Left ventricle myocardium inferior (tissue), 1 donor: ENCODE results near the gene JDP2. TPM values are rescaled to one million over a fixed set of nuclear protein-coding genes. Genes with fewer than 3 reads are reported as not detected.

Experiments
- DNase-seq: peaks from one replicate; pipeline ENCODE4 v3.0.0-alpha.2; 2020
- H3K27ac ChIP-seq: fragments of 200-600 bp; replicated peaks from 2 replicates; pipeline ENCODE4 v1.8.0; 2021
- H3K27me3 ChIP-seq: fragments of 200-600 bp; 2 replicates; pipeline ENCODE4 v1.8.0; 2021; ENCODE audit warnings: low read depth
- H3K36me3 ChIP-seq: fragments of 200-600 bp; 2 replicates; pipeline ENCODE4 v1.8.0; 2021
- H3K4me1 ChIP-seq: fragments of 200-600 bp; 2 replicates; pipeline ENCODE4 v1.8.0; 2021
- H3K4me3 ChIP-seq: fragments of 200-600 bp; 2 replicates; pipeline ENCODE4 v1.8.0; 2021; ENCODE audit warnings: mild to moderate bottlenecking, moderate library complexity
- H3K9me3 ChIP-seq: fragments of 200-600 bp; replicated peaks from 2 replicates; pipeline ENCODE4 v1.8.0; 2021
- intact Hi-C: fragments of 100-400 bp; cut with micrococcal nuclease; formaldehyde crosslinking; loops from one replicate; pipeline ENCODE4 v1.11.0; 2022
- total RNA-seq: library from RNA; stranded (reverse); fragmentation: NEBNext Ultra II Directional; extraction: Animal tissue kit (Norgen Biotek cat#: 25700); gene quantifications from one replicate; pipeline ENCODE4 v1.2.1, GENCODE V29; 2021
- TF ChIP-seq, protein P1 (sequence below): fragments of 200-600 bp; IDR thresholded peaks from 2 replicates; pipeline ENCODE4 v1.8.0; 2021; ENCODE audit warnings: antibody characterized with exemption, mild to moderate bottlenecking, borderline replicate concordance
- donor health status: DM: no; HTN: yes; CAD: no; lungs with severe emphysema.

Gene JDP2
- total RNA-seq, 1 donor from 2014 or later: 21.9 TPM

- TF ChIP-seq, protein P1, sequence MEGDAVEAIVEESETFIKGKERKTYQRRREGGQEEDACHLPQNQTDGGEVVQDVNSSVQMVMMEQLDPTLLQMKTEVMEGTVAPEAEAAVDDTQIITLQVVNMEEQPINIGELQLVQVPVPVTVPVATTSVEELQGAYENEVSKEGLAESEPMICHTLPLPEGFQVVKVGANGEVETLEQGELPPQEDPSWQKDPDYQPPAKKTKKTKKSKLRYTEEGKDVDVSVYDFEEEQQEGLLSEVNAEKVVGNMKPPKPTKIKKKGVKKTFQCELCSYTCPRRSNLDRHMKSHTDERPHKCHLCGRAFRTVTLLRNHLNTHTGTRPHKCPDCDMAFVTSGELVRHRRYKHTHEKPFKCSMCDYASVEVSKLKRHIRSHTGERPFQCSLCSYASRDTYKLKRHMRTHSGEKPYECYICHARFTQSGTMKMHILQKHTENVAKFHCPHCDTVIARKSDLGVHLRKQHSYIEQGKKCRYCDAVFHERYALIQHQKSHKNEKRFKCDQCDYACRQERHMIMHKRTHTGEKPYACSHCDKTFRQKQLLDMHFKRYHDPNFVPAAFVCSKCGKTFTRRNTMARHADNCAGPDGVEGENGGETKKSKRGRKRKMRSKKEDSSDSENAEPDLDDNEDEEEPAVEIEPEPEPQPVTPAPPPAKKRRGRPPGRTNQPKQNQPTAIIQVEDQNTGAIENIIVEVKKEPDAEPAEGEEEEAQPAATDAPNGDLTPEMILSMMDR: no peak
- no peaks in the 10 kb centered on the region for H3K9me3 ChIP-seq
- no peak overlapping the region for H3K4me3 ChIP-seq
- H3K27me3 ChIP-seq: no peaks in the 10 kb centered on the region
- H3K27ac ChIP-seq: no peak overlapping the region
- no peaks in the 10 kb centered on the region for H3K36me3 ChIP-seq
- H3K4me1 ChIP-seq: no peaks in the 10 kb centered on the region
- no peak for DNase-seq
- intact Hi-C loops: no loop called here
These were observed 67.6 kb downstream of the JDP2 start for GRCh38 chr14:75495399-75495798.

- DNase-seq: no peak
- intact Hi-C loops: no loop called here
- H3K27me3 ChIP-seq: no peaks in the 10 kb centered on the region
- no peaks in the 10 kb centered on the region for H3K9me3 ChIP-seq
- H3K36me3 ChIP-seq: no peaks in the 10 kb centered on the region
- H3K4me1 ChIP-seq: no peaks in the 10 kb centered on the region
- no peak overlapping the region for H3K4me3 ChIP-seq
- no peak overlapping the region for H3K27ac ChIP-seq
- TF ChIP-seq, protein P1: no peak
These were observed 68.1 kb downstream of the JDP2 start for GRCh38 chr14:75495882-75496281.

- H3K9me3 ChIP-seq: no peaks in the 10 kb centered on the region
- DNase-seq: no peak
- intact Hi-C loops: no loop called here
- no peak overlapping the region for H3K4me3 ChIP-seq
- H3K4me1 ChIP-seq: no peaks in the 10 kb centered on the region
- TF ChIP-seq, protein P1: no peak
- no peaks in the 10 kb centered on the region for H3K36me3 ChIP-seq
- no peak overlapping the region for H3K27ac ChIP-seq
- H3K27me3 ChIP-seq: no peaks in the 10 kb centered on the region
These were observed 68.9 kb downstream of the JDP2 start for GRCh38 chr14:75496755-75497154.

DNA sequence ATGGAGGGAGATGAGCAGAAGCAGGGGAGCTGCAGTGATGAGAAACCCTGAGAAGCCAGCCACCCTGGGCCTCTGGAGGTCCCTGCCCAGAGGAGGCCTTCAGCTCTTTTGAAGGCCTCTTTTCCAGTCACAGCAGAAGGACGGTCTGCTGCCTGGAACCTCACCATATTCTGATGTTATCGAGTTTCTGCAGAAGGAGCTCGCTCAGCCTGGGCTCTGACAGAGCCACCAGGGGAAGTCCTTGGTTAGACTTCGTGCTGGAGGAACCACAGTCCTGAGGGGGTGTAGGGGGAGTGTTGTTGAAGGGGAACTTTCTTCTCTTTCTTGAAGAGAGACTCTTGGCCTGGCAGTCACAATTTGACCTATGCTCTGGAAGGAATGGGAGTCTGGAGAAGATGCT lies 69.4 kb downstream of the JDP2 start:
- H3K4me1 ChIP-seq: no peaks in the 10 kb centered on the region
- intact Hi-C loops: no loop called here
- H3K27me3 ChIP-seq: no peaks in the 10 kb centered on the region
- no peak for DNase-seq
- H3K27ac ChIP-seq: no peak overlapping the region
- H3K4me3 ChIP-seq: no peak overlapping the region
- H3K9me3 ChIP-seq: no peaks in the 10 kb centered on the region
- TF ChIP-seq, protein P1: no peak
- H3K36me3 ChIP-seq: no peaks in the 10 kb centered on the region

DNA sequence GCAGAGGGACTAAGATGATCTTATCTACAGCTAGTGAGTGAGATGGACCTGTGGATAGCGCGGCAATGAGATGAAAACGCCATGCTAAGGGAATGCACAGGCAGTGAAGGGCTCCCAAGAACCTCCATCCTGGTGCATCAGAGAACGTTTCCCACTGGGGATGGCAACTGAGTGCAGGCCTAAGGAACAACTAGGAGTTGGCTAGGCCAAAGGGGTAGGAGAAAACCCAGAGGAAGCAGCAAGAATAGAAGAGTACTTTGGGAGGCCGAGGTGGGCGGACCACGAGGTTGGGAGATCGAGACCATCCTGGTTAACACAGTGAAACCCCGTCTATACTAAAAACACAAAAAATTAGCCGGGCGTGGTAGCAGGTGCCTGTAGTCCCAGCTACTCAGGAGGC lies 69.9 kb downstream of the JDP2 start:
- Histone ChIP-seq H3K36me3 (no peaks in the 10 kb centered on the region), H3K27ac (no peak overlapping the region), H3K27me3 (no peaks in the 10 kb centered on the region), H3K4me1 (no peaks in the 10 kb centered on the region), H3K9me3 (no peaks in the 10 kb centered on the region), H3K4me3 (no peak overlapping the region)
- TF ChIP-seq, protein P1: no peak
- no peak for DNase-seq
- intact Hi-C loops: no loop called here
